Measurements from ENCODE around the gene SMDT1. TPM values are rescaled to one million over a fixed set of nuclear protein-coding genes. Genes with fewer than 3 reads are reported as not detected.

The SMDT1 gene
- total RNA-seq, 3 donors from 2014 or later (not counting 1 experiment from before 2014, with no cell fraction given), result 37.7 to 51.0 (median 45.1) TPM

DNA sequence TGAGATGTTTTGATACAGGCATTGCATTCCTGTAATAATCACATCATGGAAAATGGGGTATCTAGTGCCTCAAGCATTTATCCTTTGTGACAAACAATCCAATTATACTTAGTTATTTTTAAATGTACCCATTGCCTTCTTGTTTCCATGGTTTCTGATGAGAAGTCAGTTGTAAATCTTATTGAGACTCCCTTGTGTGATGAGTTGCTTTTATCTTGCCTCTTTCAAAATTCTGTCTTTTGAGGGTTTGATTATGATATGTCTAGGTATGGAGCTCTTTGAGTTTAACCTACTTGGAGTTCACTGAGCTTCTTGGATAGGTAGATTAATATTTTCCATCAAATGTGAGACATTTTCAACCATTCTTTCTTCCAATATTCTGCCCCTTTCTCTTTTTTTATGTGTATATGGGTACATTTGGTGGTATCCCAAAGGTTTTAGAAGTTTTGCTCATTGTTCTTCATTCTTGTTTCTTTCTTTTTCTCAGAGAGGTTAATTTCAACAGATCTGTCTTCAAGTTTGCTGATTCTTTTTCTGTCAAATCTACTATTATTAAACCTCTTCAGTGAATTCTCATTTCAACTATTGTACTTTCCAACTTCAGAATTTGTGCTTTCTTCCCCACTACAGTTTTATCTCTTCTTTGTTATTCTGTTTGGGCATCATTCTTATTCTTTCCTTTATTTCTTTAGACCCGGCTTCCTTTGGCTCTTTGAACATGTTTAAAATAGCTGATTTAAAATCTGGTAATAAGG, 22.6 kb upstream of the SMDT1 start:
- no peaks in the 10 kb centered on the region for H3K4me1 ChIP-seq (ENCODE audit: control insufficient read depth, insufficient read depth, low read length)
- no peak overlapping the region for H3K4me3 ChIP-seq (ENCODE audit: low read length)
- Mint-ChIP-seq H3K9me3 (peaks cover 7 to 9% of the 10 kb centered on the region in 2 donors), H3K4me1 (no peaks in the 10 kb centered on the region), H3K27ac (no peak overlapping the region), H3K27me3 (ENCODE audit: low read depth in 2 of 2) (no peaks in the 10 kb centered on the region), H3K4me3 (no peak overlapping the region), H3K36me3 (peaks cover 22% of the 10 kb centered on the region)
- H3K27me3 ChIP-seq (ENCODE audit: control insufficient read depth, insufficient read depth, low read length), result no peaks in the 10 kb centered on the region
- DNase-seq (no peak), ATAC-seq (no peak)
- WGBS (ENCODE audit: insufficient coverage), result no CpG with 5 or more reads among the region's 1 CpG
- no peaks in the 10 kb centered on the region for H3K9me3 ChIP-seq (ENCODE audit: control insufficient read depth, insufficient read depth, low read length)
- no peak overlapping the region for H3K27ac ChIP-seq (ENCODE audit: low read length)
- peaks cover 20% of the 10 kb centered on the region for H3K36me3 ChIP-seq (ENCODE audit: control insufficient read depth, insufficient read depth, low read length)
- TF ChIP-seq, protein P1, sequence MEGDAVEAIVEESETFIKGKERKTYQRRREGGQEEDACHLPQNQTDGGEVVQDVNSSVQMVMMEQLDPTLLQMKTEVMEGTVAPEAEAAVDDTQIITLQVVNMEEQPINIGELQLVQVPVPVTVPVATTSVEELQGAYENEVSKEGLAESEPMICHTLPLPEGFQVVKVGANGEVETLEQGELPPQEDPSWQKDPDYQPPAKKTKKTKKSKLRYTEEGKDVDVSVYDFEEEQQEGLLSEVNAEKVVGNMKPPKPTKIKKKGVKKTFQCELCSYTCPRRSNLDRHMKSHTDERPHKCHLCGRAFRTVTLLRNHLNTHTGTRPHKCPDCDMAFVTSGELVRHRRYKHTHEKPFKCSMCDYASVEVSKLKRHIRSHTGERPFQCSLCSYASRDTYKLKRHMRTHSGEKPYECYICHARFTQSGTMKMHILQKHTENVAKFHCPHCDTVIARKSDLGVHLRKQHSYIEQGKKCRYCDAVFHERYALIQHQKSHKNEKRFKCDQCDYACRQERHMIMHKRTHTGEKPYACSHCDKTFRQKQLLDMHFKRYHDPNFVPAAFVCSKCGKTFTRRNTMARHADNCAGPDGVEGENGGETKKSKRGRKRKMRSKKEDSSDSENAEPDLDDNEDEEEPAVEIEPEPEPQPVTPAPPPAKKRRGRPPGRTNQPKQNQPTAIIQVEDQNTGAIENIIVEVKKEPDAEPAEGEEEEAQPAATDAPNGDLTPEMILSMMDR (IDR thresholded peaks at IDR 0.05), result no peak
- intact Hi-C loops (cut with micrococcal nuclease), result no loop called here

DNA sequence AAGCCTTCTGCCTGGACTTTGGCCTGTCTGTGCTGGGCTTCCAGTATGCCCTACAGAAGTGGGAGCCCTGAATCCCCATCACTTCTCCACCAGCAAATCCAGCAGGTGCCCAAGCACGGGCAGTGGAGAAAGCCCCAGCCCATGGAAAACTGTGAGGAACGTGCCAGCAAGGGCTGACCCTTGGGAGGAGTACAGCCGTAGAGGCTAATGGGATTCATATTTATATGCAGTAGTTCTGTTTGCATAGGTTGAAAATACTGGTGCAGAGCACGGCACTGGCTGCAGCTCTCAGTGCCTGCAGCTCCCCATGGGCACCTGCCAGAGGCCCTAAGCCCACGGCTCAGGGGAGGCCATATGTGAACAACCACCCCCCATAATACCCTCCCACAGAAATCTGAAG, 19.0 kb upstream of the SMDT1 start:
- Histone ChIP-seq H3K4me1 (ENCODE audit: control insufficient read depth, insufficient read depth, low read length) (no peaks in the 10 kb centered on the region), H3K27ac (ENCODE audit: low read length) (no peak overlapping the region), H3K36me3 (ENCODE audit: control insufficient read depth, insufficient read depth, low read length) (peaks cover 30% of the 10 kb centered on the region), H3K4me3 (ENCODE audit: low read length) (no peak overlapping the region), H3K9me3 (ENCODE audit: control insufficient read depth, insufficient read depth, low read length) (no peaks in the 10 kb centered on the region), H3K27me3 (ENCODE audit: control insufficient read depth, insufficient read depth, low read length) (no peaks in the 10 kb centered on the region)
- no peaks in the 10 kb centered on the region for H3K27me3 Mint-ChIP-seq (ENCODE audit: low read depth in 2 of 2)
- TF ChIP-seq, protein P1 (IDR thresholded peaks at IDR 0.05), result no peak
- H3K36me3 Mint-ChIP-seq, result peaks cover 22% of the 10 kb centered on the region
- no peaks in the 10 kb centered on the region for H3K4me1 Mint-ChIP-seq
- H3K9me3 Mint-ChIP-seq, result peaks cover 7 to 9% of the 10 kb centered on the region in 2 donors
- intact Hi-C loops (cut with micrococcal nuclease), result no loop called here
- DNase-seq (no peak), ATAC-seq (no peak)
- 99% methylated on average over 5 of the region's 5 CpGs for WGBS (ENCODE audit: insufficient coverage)
- no peak overlapping the region for H3K27ac Mint-ChIP-seq
- H3K4me3 Mint-ChIP-seq, result no peak overlapping the region

DNA sequence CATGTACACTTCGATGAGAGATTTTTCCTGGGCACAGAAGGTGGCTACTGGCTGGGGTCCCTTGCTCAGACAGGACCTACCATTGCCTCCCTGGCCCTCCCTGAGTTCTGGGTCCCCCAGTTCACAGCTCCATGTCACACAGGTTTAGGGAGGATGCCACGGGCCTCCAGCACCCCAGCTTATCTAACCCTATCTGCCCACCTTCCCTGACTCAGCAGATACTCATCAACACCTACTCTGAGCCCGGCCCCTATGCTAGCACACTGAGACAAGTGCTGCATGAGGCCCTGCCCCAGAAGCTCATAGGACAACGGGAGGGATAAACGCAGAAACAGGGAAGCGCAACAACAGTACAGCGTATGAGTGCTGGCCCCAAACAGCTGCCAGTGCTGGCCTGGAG, 18.5 kb upstream of the SMDT1 start:
- no peaks in the 10 kb centered on the region for H3K4me1 ChIP-seq (ENCODE audit: control insufficient read depth, insufficient read depth, low read length)
- intact Hi-C loops (cut with micrococcal nuclease), result no loop called here
- Mint-ChIP-seq H3K9me3 (peaks cover 6 to 7% of the 10 kb centered on the region in 2 donors), H3K36me3 (peaks cover 22% of the 10 kb centered on the region), H3K27ac (no peak overlapping the region), H3K4me1 (no peaks in the 10 kb centered on the region), H3K4me3 (no peak overlapping the region), H3K27me3 (ENCODE audit: low read depth in 2 of 2) (no peaks in the 10 kb centered on the region)
- H3K27ac ChIP-seq (ENCODE audit: low read length), result no peak overlapping the region
- no peaks in the 10 kb centered on the region for H3K9me3 ChIP-seq (ENCODE audit: control insufficient read depth, insufficient read depth, low read length)
- peaks cover 33% of the 10 kb centered on the region for H3K36me3 ChIP-seq (ENCODE audit: control insufficient read depth, insufficient read depth, low read length)
- 96% methylated on average over 7 of the region's 7 CpGs for WGBS (ENCODE audit: insufficient coverage)
- H3K4me3 ChIP-seq (ENCODE audit: low read length), result no peak overlapping the region
- ATAC-seq, result no peak
- H3K27me3 ChIP-seq (ENCODE audit: control insufficient read depth, insufficient read depth, low read length), result no peaks in the 10 kb centered on the region
- TF ChIP-seq, protein P1 (IDR thresholded peaks at IDR 0.05), result no peak
- DNase-seq, result no peak

Data from natural killer cell (primary cell).